Measurements from ENCODE around the gene DENND10. TPM values are rescaled to one million over a fixed set of nuclear protein-coding genes. Genes with fewer than 3 reads are reported as not detected.
"Not testable (repeated sequence)": the region's sequence is repeated elsewhere in the genome, so short reads cannot be mapped to it uniquely, and the experiment has no call there.

DENND10 gene
- total RNA-seq, 1 donor from 2014 or later, result 59.0 TPM

DNA sequence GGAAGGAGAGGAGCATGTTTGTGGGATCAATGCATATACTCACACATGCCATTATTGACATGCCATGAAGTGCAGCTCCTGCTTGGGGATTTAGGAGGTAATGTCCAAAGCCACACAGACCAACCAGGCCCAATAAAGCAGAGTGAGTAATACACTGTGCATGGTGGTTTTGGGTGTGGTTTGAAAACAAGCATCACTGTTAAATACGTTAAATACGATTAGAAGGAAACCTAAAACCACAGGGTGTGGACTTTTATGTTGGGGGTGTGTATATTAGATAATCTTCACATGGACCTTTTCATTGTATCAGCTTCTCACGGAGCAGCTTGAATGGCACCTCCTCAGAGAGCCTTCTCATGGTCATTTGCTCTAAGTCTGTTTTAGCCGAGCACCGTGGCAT lies 12.9 kb upstream of the DENND10 start:
- FAIRE-seq (peak; percentile 70), DNase-seq (ENCODE audit: low read depth) (peak; percentile 97)
- no peaks in the 10 kb centered on the region for H3K27me3 ChIP-seq (ENCODE audit: control insufficient read depth, insufficient read depth, low read length)
- H3K4me3 ChIP-seq (ENCODE audit: low read depth, low read length), result no peak overlapping the region
- no peaks in the 10 kb centered on the region for H3K36me3 ChIP-seq (ENCODE audit: control insufficient read depth, insufficient read depth, low read length)
- no peak for TF ChIP-seq CTCF (IDR thresholded peaks at IDR 0.05; ENCODE audit: insufficient read depth, low read length, severe bottlenecking)

DNA sequence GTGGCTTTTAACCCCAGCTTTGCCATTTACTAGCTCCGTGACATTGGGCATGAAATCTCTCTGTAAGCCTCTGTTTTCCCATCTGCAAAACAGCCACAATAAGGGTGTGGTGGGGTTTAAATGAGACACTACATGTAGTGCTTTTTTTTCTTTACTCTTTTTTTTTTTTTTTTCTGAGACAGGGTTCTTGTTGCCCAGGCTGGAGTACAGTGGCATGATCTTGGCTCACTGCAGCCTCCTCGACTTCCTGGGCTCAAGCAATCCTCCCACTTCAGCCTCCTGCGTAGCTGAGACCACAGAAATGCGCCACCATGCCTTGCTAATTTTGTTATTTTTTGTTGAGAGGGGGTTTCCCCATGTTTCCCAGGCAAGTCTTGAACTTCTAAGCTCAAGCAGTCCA lies 8.3 kb upstream of the DENND10 start:
- no peak for DNase-seq (ENCODE audit: low read depth)
- TF ChIP-seq CTCF (IDR thresholded peaks at IDR 0.05; ENCODE audit: insufficient read depth, low read length, severe bottlenecking), result no peak
- H3K36me3 ChIP-seq (ENCODE audit: control insufficient read depth, insufficient read depth, low read length), result no peaks in the 10 kb centered on the region
- H3K27me3 ChIP-seq (ENCODE audit: control insufficient read depth, insufficient read depth, low read length), result no peaks in the 10 kb centered on the region
- no peak overlapping the region for H3K4me3 ChIP-seq (ENCODE audit: low read depth, low read length)
- FAIRE-seq, result no peak

- peak; percentile 34 for DNase-seq (ENCODE audit: low read depth)
- H3K4me3 ChIP-seq (ENCODE audit: low read depth, low read length); H3K27me3 ChIP-seq (ENCODE audit: control insufficient read depth, insufficient read depth, low read length); FAIRE-seq; H3K36me3 ChIP-seq (ENCODE audit: control insufficient read depth, insufficient read depth, low read length): not testable (repeated sequence)
These were observed 7.1 kb upstream of the DENND10 start for GRCh38 chr10:119096641-119097415.

GRCh38 chr10:119098576-119098975 lies 5.3 kb upstream of the DENND10 start:
- H3K27me3 ChIP-seq (ENCODE audit: control insufficient read depth, insufficient read depth, low read length), result no peaks in the 10 kb centered on the region
- FAIRE-seq (no peak), DNase-seq (ENCODE audit: low read depth) (no peak)
- H3K4me3 ChIP-seq (ENCODE audit: low read depth, low read length), result no peak overlapping the region
- H3K36me3 ChIP-seq (ENCODE audit: control insufficient read depth, insufficient read depth, low read length), result no peaks in the 10 kb centered on the region
- TF ChIP-seq CTCF (IDR thresholded peaks at IDR 0.05; ENCODE audit: insufficient read depth, low read length, severe bottlenecking), result no peak

- DNase-seq (ENCODE audit: low read depth) (peak; percentile 96), FAIRE-seq (peak; percentile 40)
- TF ChIP-seq CTCF (IDR thresholded peaks at IDR 0.05; ENCODE audit: insufficient read depth, low read length, severe bottlenecking), result no peak
- no peaks in the 10 kb centered on the region for H3K36me3 ChIP-seq (ENCODE audit: control insufficient read depth, insufficient read depth, low read length)
- H3K4me3 ChIP-seq (ENCODE audit: low read depth, low read length), result no peak overlapping the region
- no peaks in the 10 kb centered on the region for H3K27me3 ChIP-seq (ENCODE audit: control insufficient read depth, insufficient read depth, low read length)
These were observed 3.3 kb upstream of the DENND10 start for GRCh38 chr10:119100434-119101238.

- Histone ChIP-seq H3K36me3 (ENCODE audit: control insufficient read depth, insufficient read depth, low read length) (no peaks in the 10 kb centered on the region), H3K27me3 (ENCODE audit: control insufficient read depth, insufficient read depth, low read length) (no peaks in the 10 kb centered on the region), H3K4me3 (ENCODE audit: low read depth, low read length) (no peak overlapping the region)
- no peak for FAIRE-seq
- TF ChIP-seq CTCF (IDR thresholded peaks at IDR 0.05; ENCODE audit: insufficient read depth, low read length, severe bottlenecking), result no peak
- DNase-seq (ENCODE audit: low read depth), result no peak
These were observed 2.4 kb upstream of the DENND10 start for GRCh38 chr10:119101366-119102098.
